KMS-11 (cell line): Measurements from ENCODE around the gene TNFAIP3.
A peak's percentile ranks its signal among the peaks of the same experiment; 100 is the strongest.
"Not testable (repeated sequence)": the region's sequence is repeated elsewhere in the genome, so short reads cannot be mapped to it uniquely, and the experiment has no call there.

Source experiments
- H2AFZ ChIP-seq: fragments of 200-600 bp; sonication (generic); 2 replicates; pipeline ENCODE4 v1.6.1; 2016; ENCODE audit warnings: antibody characterized with exemption, mixed run types, low read depth
- H3K27ac ChIP-seq: fragments of 200-600 bp; sonication (generic); 2 replicates; pipeline ENCODE4 v1.6.1; 2016; ENCODE audit warnings: mild to moderate bottlenecking, mixed run types
- H3K27me3 ChIP-seq: fragments of 200-600 bp; sonication (generic); 2 replicates; pipeline ENCODE4 v1.6.1; 2017; ENCODE audit warnings: mild to moderate bottlenecking, low read depth, mixed run types, moderate library complexity; ENCODE audit not compliant: insufficient read depth
- H3K36me3 ChIP-seq: fragments of 200-600 bp; sonication (generic); 2 replicates; pipeline ENCODE4 v1.6.1; 2017; ENCODE audit warnings: mild to moderate bottlenecking, mixed run types; ENCODE audit not compliant: insufficient read depth
- H3K4me1 ChIP-seq: fragments of 200-600 bp; sonication (generic); 2 replicates; pipeline ENCODE4 v1.6.1; 2016; ENCODE audit warnings: mild to moderate bottlenecking, low read depth, mixed run types; ENCODE audit not compliant: poor library complexity, severe bottlenecking
- H3K4me2 ChIP-seq: fragments of 200-600 bp; sonication (generic); 2 replicates; pipeline ENCODE4 v1.7.0; 2016; ENCODE audit warnings: mild to moderate bottlenecking, mixed run types
- H3K4me3 ChIP-seq: fragments of 200-600 bp; sonication (generic); IDR thresholded peaks from 2 replicates; pipeline ENCODE4 v1.6.1; 2017; ENCODE audit warnings: low read depth, low read length, mixed read lengths; ENCODE audit not compliant: insufficient read depth
- H3K79me2 ChIP-seq: fragments of 200-600 bp; sonication (generic); 2 replicates; pipeline ENCODE4 v1.6.1; 2016; ENCODE audit warnings: low read depth, mixed run types; ENCODE audit not compliant: insufficient read depth
- H3K9ac ChIP-seq: fragments of 200-600 bp; sonication (generic); 2 replicates; pipeline ENCODE4 v1.6.1; 2016; ENCODE audit warnings: mild to moderate bottlenecking, mixed run types
- H4K20me1 ChIP-seq: fragments of 200-600 bp; sonication (generic); 2 replicates; pipeline ENCODE4 v1.6.1; 2016; ENCODE audit warnings: mild to moderate bottlenecking, mixed run types; ENCODE audit not compliant: insufficient read depth
- CTCF ChIP-seq: fragments of 200-600 bp; sonication (generic); conservative IDR thresholded peaks from 2 replicates; pipeline ENCODE4 v1.6.1; 2017; ENCODE audit warnings: low read depth, mild to moderate bottlenecking, antibody characterized with exemption, low read length, moderate library complexity, mixed read lengths

Gene TNFAIP3

GRCh38 chr6:137881522-137881886 lies 14.4 kb downstream of the TNFAIP3 start:
- Histone ChIP-seq H3K27ac (peak overlapping the region; percentile 36; the same call in 1 of the 2 replicates), H3K27me3 (no peaks in the 10 kb centered on the region), H3K4me2 (peak overlapping the region; percentile 24; the same call in 1 of the 2 replicates), H3K79me2 (peaks cover 36% of the 10 kb centered on the region), H4K20me1 (no peaks in the 10 kb centered on the region), H3K36me3 (peaks cover 40% of the 10 kb centered on the region; the same call in 1 of the 2 replicates), H2AFZ (no peak overlapping the region), H3K4me1 (peaks cover 70% of the 10 kb centered on the region), H3K9ac (no peak overlapping the region), H3K4me3 (no peak overlapping the region)
- no peak for TF ChIP-seq CTCF

GRCh38 chr6:137882225-137882961 lies 15.3 kb downstream of the TNFAIP3 start:
- H3K4me2 ChIP-seq, result peak overlapping the region; percentile 24
- H3K79me2 ChIP-seq, result peaks cover 28% of the 10 kb centered on the region; the same call in 1 of the 2 replicates
- H3K9ac ChIP-seq, result no peak overlapping the region
- no peak overlapping the region for H2AFZ ChIP-seq
- H3K4me1 ChIP-seq, result peaks cover 61% of the 10 kb centered on the region
- H3K36me3 ChIP-seq, result peaks cover 33% of the 10 kb centered on the region; the same call in 1 of the 2 replicates
- H4K20me1 ChIP-seq, result no peaks in the 10 kb centered on the region
- H3K27ac ChIP-seq, result peak overlapping the region; percentile 36
- no peak for TF ChIP-seq CTCF
- H3K27me3 ChIP-seq, result no peaks in the 10 kb centered on the region
- H3K4me3 ChIP-seq, result no peak overlapping the region

GRCh38 chr6:137883400-137884148 lies 16.5 kb downstream of the TNFAIP3 start:
- Histone ChIP-seq H3K79me2 (peaks cover 16% of the 10 kb centered on the region; the same call in 1 of the 2 replicates), H3K4me3 (no peak overlapping the region), H2AFZ (no peak overlapping the region), H3K36me3 (peaks cover 21% of the 10 kb centered on the region; the same call in 1 of the 2 replicates), H4K20me1 (no peaks in the 10 kb centered on the region), H3K9ac (no peak overlapping the region), H3K4me1 (peaks cover 49% of the 10 kb centered on the region), H3K4me2 (no peak overlapping the region), H3K27me3 (no peaks in the 10 kb centered on the region), H3K27ac (peak overlapping the region; percentile 36; the same call in 1 of the 2 replicates)
- no peak for TF ChIP-seq CTCF

GRCh38 chr6:137884149-137884909 lies 17.3 kb downstream of the TNFAIP3 start:
- H3K36me3 ChIP-seq, result peaks cover 15% of the 10 kb centered on the region; the same call in 1 of the 2 replicates
- no peak overlapping the region for H3K27ac ChIP-seq
- peaks cover 9% of the 10 kb centered on the region; the same call in 1 of the 2 replicates for H3K79me2 ChIP-seq
- TF ChIP-seq CTCF, result no peak
- no peak overlapping the region for H3K4me3 ChIP-seq
- H3K4me1 ChIP-seq, result peaks cover 41% of the 10 kb centered on the region
- no peak overlapping the region for H3K4me2 ChIP-seq
- no peak overlapping the region for H3K9ac ChIP-seq
- H4K20me1 ChIP-seq, result no peaks in the 10 kb centered on the region
- H3K27me3 ChIP-seq, result no peaks in the 10 kb centered on the region
- H2AFZ ChIP-seq, result no peak overlapping the region

- Histone ChIP-seq H3K36me3 (peaks cover 13% of the 10 kb centered on the region; the same call in 1 of the 2 replicates), H3K4me1 (peaks cover 36% of the 10 kb centered on the region)
- H3K9ac ChIP-seq, H3K4me2 ChIP-seq, H4K20me1 ChIP-seq, H3K79me2 ChIP-seq, H2AFZ ChIP-seq, H3K27ac ChIP-seq, H3K27me3 ChIP-seq, H3K4me3 ChIP-seq: not testable (repeated sequence)
Observed at GRCh38 chr6:137884910-137885229, 17.8 kb downstream of the TNFAIP3 start.

GRCh38 chr6:137886226-137886625 lies 19.2 kb downstream of the TNFAIP3 start:
- not testable (repeated sequence) for H3K27ac ChIP-seq, H3K79me2 ChIP-seq, H3K36me3 ChIP-seq, H2AFZ ChIP-seq, H4K20me1 ChIP-seq, H3K9ac ChIP-seq, H3K4me3 ChIP-seq, H3K27me3 ChIP-seq, H3K4me2 ChIP-seq
- H3K4me1 ChIP-seq, result peaks cover 22% of the 10 kb centered on the region
